Measurements from ENCODE around the gene UBE2U.
A peak's percentile ranks its signal among the peaks of the same experiment; 100 is the strongest.

The UBE2U gene

GRCh38 chr1:64203420-64203819, at the start of gene UBE2U:
Gene UBE2U, plus strand, starts transcription at chr1:64203623. Its CDS starts 428 bp downstream, at chr1:64204051.
- no peak for DNase-seq

- DNase-seq = no peak
Measured at GRCh38 chr1:64155278-64155677, 48.1 kb upstream of the UBE2U start.

- DNase-seq = peak; percentile 28
Measured at GRCh38 chr1:64161357-64161941, 42.0 kb upstream of the UBE2U start.

GRCh38 chr1:64162151-64162550, 41.3 kb upstream of the UBE2U start:
- no peak for DNase-seq

GRCh38 chr1:64162804-64163203, 40.6 kb upstream of the UBE2U start:
- no peak for DNase-seq

- DNase-seq = no peak
Measured at GRCh38 chr1:64163431-64163830, 40.0 kb upstream of the UBE2U start.

GRCh38 chr1:64163970-64164369, 39.5 kb upstream of the UBE2U start:
- peak; percentile 23 for DNase-seq

- DNase-seq = no peak
Measured at GRCh38 chr1:64166629-64167028, 36.8 kb upstream of the UBE2U start.

- no peak for DNase-seq
Measured at GRCh38 chr1:64167176-64167575, 36.2 kb upstream of the UBE2U start.

- no peak for DNase-seq
Measured at GRCh38 chr1:64171246-64171645, 32.2 kb upstream of the UBE2U start.

GRCh38 chr1:64171797-64172281, 31.6 kb upstream of the UBE2U start:
- peak; percentile 21 for DNase-seq

GRCh38 chr1:64172458-64172983, 30.9 kb upstream of the UBE2U start:
- DNase-seq = no peak

- no peak for DNase-seq
Measured at GRCh38 chr1:64173336-64173940, 30.0 kb upstream of the UBE2U start.

- DNase-seq = no peak
Measured at GRCh38 chr1:64175639-64176038, 27.8 kb upstream of the UBE2U start.

- DNase-seq = no peak
Measured at GRCh38 chr1:64176659-64177058, 26.8 kb upstream of the UBE2U start.

- DNase-seq = no peak
Measured at GRCh38 chr1:64179588-64179987, 23.8 kb upstream of the UBE2U start.

GRCh38 chr1:64182207-64182606, 21.2 kb upstream of the UBE2U start:
- no peak for DNase-seq

GRCh38 chr1:64183395-64184002, 19.9 kb upstream of the UBE2U start:
- DNase-seq = no peak

- no peak for DNase-seq
Measured at GRCh38 chr1:64184003-64184440, 19.4 kb upstream of the UBE2U start.

GRCh38 chr1:64186138-64186897, 17.1 kb upstream of the UBE2U start:
- no peak for DNase-seq

GRCh38 chr1:64186898-64187280, 16.5 kb upstream of the UBE2U start:
- DNase-seq = no peak

GRCh38 chr1:64187646-64188045, 15.8 kb upstream of the UBE2U start:
- no peak for DNase-seq

- DNase-seq = no peak
Measured at GRCh38 chr1:64192290-64192689, 11.1 kb upstream of the UBE2U start.
